HG02973 (cell line): Measurements from ENCODE around the gene STAT6.
"Not testable (repeated sequence)": the region's sequence is repeated elsewhere in the genome, so short reads cannot be mapped to it uniquely, and the experiment has no call there.

ENCODE experiments used
- ATAC-seq: cut with Tn5 transposase; IDR thresholded peaks from one replicate; pipeline ENCODE4 v1.9.1; 2021; ENCODE audit warnings: moderate library complexity; ENCODE audit not compliant: unreplicated experiment

Gene STAT6

DNA sequence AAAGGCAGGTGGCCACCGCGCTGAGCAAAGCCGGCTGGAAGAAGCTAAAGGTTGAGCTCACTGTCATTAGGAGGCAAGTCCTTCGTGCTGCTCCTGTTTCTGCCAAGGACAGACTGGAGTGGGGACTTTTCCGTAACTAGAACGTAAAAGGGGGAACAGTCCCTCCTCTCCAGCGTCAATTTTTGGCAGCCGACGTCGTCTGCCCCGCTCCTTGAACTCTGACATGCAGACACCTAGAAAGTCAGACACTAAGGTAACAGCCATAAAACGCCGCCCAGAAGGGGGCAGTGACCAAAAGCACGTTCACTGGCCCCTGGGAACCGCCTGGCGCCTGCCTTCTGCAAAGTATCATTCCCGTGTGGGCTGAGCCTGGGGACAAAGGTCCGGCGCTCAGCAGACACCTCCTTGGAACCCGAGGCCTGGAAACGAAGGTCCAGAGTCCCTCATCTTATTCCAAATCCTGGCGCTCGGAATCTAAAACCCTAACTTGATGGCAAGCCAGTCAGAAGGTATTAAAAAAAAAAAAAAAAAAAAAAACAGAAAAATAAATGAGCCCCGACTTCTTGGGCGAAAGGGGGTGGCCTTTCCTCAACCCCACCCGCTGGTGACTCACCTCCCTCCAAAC is 16.1 kb upstream of the STAT6 start:
- ATAC-seq, result no peak

DNA sequence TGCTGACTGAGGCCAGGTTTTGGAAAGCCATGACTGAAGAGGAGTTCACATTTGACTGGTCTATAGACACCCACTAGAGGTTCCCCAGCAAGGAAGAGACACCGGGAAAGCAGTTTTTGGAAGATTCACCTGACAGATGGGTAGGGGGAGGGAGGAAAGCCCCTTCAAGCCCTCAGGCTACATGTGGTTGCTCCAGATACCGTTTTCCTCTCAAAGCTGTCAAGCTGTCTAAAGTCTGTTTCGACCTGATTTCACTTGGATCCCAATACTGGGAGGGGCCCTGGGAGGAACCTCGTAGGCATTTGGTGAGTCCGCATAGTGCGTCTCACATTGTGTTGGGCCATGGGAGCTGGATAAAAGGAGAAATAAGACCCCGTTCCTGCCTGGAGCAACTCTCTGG is 15.4 kb upstream of the STAT6 start:
- no peak for ATAC-seq

DNA sequence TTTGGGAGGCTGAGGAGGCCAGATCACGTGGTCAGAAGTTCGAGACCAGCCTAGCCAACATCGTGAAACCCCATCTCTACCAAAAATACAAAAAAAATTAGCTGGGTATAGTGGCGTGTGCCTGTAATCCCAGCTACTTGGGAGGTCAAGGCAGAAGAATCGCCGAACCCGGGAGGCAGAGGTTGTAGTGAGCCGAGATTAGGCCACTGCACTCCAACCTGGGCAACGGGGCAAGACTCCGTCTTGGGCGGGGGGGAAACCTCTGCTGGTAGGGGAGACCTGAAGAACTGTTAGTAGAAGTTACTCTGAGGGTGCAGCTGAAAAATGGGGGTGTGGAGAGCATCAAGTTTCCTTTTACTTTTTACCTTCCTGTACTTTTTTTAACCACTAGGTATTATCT is 14.9 kb upstream of the STAT6 start:
- ATAC-seq, result no peak

DNA sequence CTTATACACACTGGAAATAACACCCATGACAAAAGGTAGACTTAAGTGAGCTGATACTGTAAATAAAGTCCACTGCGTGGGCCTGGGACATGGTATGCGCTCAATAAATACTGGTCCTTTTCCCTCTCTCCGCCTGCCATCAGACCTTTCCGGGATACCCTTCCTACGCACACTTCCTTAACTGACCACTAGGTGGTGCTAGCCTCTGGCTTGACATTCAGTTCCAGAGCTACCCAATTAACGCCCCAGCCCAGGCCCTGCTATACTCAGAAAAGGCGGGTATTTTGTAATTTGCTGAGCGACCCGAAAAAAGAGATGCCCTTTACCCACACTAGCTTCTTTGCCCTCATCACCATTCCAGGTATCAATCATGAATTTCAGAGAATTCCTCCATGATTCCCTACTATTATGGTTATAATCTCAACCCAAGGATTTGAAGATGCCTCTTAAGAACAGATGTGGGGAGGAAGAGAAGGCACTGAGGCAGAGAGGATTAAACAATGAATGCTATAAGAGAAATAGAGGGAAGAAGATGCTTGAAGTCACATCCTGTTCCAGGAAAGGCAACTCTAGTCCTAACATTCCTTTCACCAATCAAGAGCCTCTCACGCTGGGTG is 13.2 kb upstream of the STAT6 start:
- no peak for ATAC-seq

DNA sequence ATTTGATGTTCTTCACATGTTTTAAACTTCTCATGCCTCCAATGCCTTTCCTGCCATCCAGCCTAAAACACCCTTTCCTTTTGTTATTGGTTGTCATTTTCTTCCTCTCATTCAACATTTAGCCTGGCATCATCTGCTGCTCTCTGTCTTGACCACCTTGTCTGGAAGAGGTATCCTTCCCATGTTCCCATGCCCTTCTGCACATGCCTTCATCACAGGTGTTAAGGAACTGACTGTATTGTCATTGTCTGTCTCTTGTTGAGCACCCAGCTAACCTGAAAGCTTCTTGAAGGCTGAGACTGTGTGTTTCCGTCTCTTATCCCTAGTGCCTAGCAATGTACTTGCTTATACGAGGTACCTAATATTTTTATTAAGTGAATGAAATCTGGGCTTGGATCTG is 12.7 kb upstream of the STAT6 start:
- ATAC-seq, result no peak

DNA sequence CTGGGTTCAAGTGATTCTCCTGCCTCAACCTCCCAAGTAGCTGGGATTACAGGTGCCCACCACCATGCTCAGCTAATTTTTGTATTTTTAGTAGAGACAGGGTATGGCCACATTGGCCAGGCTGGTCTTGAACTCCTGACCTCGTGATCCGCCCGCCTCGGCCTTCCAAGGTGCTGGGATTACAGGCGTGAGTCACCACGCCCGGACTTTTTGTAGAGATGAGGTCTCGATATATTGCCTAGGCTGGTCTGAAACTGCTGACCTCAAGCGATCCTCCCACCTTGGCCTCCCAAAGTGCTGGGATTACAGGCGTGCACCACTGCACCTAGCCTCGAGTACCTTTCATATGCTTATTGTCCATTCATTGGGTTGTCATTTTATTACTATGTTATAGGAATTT is 9.6 kb upstream of the STAT6 start:
- ATAC-seq, result not testable (repeated sequence)

DNA sequence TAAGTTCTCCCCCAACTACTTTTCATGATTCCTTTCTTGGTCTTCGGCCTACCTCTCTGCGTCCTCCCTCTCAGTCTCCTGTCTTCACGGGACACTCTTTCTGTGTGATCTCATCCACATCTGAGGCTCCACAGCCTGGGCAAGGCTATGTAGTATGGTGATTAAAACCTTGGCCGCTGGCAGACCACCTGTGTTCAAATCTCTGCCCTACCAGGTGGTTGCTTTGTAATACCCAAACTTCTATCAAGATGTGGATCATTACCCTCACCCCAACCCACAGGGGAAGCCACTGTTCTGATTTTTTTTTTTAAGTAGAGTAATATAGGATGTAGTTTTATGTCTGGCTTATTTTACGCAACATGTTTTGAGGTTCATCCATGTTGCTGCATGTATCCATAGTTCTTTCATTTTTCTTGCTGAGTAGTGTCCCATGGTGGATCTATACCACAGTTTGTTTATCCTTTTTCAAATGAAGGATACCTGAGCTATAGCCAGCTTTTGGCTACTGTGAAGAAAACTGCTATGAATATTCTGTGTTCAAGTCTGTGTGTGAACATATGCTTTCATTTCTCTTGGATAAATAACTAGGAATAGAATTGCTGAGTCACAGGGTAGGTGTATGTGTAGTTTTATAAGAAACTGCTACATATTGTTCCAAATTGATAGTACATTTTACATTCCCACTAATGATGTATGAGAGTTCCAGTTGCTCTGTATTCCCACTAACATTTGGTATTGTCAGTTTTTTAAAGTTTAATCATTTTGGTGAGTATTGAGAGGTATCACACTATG is 8.3 kb upstream of the STAT6 start:
- no peak for ATAC-seq

DNA sequence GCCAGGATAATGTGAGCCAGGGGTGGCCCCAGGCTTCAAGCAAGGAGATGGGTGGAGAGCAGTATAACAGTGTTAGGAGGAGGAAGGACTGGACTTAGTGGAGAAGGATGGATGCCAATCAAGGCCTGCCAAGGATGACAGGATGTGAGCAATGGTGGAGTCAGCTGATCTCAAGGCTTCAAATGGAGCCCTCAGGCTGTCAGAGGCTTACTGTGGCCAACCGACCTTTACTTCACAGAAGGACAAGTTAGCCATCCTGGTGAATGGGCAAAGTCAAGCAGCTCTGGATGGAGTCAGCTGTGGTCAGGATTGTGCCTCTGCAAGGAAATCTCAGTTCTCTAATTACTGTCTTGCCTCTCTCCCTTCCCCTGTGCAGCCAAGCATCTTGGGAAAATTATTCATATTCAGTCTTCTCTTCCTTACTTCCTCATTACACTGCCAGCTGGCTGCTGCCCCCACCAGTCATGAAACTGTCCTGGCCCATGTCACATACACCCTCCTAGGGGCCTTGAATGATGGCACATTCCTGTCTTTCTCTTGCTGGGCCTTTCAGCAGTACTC is 7.6 kb upstream of the STAT6 start:
- no peak for ATAC-seq

DNA sequence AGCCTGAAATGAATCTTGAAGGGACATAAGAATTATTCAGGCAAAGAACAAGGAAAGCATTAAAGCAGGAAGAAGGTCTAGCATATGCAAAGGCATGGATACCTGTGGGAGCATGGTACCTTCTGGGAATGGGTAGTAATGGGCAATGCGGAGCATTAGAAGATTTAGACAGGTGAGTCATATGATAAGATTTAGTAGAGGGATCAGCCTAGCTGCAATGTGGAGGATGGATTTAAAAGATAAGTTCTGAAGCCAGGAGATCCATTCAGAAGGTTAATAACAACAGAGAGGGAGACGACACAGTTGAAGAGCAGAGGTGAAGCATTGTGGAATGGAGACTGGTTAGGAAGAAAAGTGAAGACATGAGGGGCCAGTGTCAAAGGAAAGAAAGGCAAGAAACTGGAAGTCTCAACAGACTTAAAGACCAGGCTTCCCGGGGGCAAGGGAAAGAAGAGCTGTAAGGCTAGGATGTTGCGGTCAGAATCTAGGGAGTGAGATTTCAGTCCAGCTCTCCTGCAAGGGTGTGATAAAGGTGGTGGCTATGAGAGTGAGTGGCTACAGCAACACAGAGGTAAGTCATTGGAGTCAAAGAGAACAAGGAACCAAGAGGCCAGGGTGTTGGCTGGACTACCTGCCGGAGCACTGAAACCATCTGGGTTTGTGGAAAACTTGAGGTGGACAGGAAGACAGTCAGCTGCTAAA is 5.6 kb upstream of the STAT6 start:
- ATAC-seq, result no peak

DNA sequence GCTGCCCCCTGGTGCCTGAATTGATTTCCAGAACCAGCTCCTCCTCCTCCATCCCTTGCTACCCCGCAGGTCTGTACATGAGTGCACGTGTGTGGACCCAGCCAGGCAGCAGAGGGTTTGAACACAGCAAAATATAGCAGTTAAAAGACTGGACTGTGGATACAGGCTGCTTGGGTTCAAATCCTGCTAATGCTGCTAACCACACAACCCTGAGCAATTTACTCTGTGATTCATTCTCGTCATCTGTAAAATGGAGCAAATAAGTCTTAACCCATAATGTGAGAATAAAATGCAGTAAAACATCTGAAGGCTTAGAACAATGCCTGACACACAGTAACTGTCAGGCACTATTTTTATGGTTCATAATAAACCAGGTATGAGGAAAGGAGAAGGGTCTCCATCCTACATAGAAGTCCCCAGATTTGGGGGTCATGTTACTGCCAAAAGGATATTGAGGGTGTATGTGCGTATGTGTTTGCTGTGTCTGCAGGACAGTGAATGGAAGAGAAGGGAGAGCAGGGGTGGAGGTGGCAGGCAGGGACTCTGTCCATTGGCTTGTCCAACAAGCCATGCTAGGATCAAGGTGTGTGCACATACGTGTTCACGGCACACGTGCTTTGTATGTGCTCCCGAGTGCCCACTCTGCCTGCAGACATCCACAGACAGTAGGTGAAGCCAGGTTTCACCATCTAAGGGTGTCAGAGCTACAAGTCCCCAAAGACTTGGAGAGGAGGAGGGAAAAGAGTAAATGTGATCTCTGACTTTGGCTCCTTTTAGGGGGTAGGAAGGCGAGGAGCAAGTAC is 1.5 kb upstream of the STAT6 start:
- ATAC-seq, result no peak

DNA sequence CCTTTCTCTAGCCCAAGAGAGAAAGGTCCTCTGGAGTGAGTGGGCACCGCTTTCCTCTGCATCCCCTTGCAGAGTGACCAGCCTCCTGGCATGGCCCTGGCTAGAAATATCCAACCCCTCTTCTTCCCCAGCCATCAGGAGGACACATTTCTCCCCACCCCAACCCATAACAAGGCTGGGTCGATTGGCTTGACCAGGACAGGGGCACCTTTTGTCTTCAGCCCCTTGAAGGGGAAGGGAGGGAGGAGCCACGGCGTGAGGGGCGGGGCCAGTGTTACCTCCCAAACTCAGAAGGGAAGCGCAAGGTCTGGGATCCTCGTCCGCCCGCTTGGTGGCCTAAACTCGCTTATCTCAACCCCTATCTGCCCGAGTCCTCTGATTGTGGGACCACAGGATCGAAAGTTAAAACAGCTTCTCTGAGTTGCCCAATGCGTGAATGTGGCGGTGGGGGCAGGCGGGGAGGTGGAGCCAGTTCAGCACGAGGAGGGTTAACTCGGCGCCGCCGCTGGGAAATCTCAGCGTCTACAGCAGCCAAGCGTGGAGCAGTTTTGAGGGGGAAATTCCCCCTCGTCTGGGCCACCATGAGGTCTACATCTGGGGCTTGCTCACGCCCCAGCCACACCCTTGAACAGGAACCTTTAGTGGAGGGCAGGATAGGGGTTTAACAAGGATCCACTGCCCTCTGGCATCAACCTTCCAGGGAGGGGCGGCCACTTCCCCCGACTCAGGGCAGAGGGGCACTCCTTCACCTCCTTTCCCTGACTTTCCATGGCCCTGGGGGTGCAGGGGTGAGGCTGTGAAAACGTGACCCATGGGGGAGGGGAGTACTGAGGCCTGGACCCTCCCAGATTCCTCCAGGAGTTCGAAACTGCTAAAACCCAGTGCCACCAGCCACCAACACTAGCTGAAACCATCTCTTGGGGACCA is 795 bp downstream of the STAT6 start:
- peak; percentile 48 for ATAC-seq

DNA sequence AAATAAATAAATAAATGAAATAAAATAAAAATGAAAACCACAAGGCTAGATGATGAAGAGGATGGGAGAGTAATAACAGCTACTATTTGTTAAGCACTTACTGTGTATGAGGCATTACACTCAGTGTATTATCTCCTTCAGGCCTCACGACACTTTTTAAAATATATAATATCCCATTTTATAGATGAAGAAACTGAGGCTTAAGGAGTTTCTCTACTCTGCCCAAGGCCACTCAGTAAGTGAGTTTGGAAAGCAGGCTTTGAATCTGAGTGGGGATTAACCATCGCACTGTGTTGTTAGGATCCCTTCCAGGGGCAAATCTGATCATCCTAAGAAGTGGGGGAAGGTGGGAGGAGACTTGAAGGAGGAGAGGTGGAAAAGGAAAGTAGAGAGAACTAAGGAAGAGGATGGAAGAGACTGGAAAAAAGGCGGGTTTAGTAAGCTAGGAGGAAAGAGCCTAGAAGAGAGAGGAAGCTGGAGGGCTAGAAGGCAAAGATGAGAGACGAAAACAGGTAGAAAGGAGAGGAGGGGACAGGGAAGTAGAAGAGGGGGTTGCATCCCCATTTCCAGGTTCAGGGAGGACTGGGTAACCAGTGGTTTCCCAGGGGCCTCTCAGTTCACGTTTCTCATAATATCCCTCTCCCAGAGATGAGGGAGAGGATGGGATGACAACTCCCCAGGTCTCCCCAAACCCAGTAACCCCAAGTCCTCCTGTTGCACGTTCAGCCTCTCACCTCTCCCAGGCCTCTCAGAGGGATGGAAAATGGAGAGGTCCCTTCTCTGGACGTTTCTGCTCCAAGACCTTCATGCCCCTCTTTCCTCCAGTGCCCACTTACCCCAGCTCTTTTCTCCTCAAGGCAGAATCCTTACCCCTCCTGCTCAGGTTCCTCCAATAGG is 1.7 kb downstream of the STAT6 start:
- ATAC-seq, result no peak

DNA sequence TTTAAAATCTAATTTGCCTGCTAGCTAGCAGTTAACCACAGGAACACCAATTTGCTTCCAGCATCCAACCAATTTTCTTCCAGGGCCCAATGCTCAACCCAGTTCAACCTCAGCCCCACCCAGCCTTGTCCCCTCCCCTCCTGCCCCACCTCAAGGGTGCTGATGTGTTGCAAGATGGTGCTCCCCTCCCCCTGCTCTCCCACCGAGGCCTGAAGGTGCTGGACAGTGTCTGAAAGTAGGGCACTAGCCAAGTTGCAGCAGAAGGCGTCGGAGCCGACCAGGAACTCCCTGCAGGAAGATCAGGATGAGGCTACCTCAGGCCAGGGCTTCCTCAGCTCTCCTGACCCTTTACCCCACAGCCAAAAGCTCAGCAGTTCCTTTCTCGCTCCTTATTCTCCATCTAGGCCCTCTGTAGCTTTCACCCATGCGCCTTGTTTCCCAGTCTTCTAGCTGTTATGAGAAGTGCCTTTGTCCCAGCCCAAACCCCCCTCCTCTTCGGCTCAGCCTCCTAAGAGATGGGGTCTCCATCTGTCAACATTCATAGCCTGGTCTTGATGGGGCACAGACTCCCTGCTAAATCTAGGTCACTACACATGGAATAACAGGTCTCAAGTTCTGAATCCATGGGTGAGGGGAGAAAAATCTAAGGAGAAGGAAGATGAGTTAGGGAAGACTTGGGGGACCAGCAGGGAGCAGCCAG is 3.6 kb downstream of the STAT6 start:
- ATAC-seq, result no peak

DNA sequence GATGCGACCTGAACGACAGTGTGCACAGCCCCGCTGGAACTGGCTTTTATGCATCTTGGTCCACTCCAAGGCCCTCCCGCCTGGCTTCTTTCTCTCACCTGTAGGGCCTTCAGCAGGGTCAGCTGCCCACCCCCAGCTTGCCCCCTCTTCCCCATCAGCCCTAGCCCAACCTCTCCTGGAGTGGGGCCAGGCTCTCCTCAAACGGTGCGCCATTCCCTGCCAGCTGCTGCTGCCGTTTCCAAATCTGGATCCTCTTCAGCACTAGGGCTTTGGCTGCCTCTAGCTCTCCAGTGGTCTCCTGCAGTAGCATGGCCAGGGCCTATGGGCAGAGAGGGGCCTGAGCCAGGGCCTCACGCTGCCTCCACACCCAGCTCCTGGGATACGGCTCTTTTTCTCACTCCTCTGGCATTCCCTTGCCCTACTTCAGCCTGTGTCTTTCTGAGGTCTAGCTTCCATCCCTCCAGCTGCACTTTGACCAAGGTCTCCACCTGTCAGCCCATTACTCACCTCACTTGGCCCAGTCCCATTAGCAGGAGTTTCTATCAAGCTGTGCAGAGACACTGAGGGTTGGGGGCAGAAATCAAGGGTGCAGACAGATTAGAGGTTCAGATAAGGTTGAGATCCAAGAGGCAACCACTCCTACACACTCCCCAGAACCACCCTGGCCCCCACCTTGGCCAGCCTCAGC is 5.0 kb downstream of the STAT6 start:
- ATAC-seq, result no peak

DNA sequence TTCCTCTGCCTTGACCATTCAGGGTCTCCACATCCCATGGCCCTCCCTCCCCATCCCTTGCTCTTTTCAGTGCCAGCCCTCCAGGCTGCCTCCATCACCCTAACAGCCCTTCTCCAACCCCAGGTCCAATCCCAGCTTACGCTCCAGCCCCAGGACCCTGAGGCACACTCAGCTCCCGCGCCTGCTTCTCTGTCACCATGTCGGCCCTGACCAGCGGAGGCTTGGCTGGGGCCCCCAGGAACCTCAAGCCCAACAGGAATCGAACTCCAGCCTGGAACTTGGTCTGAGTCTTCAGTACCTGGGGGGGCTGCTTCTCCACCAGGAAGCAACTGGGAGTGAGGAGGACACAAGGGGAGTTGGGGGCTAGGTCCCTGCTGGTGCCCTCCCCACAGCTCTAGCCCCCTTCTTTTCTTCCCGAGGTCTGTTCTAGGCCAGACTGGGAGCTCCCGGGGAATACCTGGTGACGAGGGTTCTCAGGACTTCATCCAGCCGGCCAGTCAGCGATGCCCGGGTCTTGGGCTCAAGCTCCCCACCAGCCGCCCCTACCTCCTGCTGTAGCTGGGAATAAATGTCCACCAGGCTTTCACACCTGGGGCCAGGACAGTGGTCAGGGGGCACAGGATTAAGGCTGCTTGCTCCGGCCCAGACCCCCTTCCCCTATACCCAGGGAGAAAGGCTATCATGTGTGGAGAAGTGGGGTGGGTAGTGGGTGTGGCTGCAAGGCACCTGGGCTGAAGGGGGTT is 6.0 kb downstream of the STAT6 start:
- ATAC-seq, result no peak

DNA sequence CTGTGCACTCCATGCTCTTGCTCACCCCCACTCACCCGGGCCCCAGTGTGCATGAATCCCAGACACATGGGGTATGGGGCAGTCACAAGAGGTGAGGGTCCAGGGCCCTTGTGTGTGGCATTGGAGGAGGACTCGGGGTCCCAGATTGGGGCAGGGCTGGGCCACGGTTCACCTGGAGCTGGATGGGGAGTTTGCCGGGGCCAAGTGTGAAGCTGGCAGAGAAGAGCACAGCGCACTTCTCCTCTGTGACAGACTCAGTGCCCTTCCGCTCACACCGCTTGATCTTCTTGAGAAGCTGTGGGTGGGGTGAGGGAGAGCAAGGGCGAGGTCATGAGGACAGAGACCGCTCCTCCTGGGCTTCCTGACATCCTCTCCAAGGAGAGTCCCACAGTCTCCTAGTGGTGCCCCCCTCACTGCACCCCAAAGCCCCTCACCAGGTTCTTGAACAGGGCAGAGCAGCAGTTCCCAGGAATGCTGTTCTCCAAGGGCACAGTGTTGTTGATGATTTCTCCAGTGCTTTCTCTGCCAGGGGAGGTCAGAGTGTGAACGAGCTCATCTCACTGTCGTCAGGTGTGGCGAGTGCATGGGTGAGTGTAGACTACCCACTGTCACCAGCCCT is 6.8 kb downstream of the STAT6 start:
- no peak for ATAC-seq
